HT-29 (cell line): ENCODE measurements around the gene SLC22A23. TPM values are rescaled to one million over a fixed set of nuclear protein-coding genes. Genes with fewer than 3 reads are reported as not detected.

Source experiments
- DNase-seq: peaks from one replicate; pipeline ENCODE4 v3.0.0-alpha.2; 2015; ENCODE audit warnings: low spot score
- total RNA-seq: library from RNA; depleted of rRNA; stranded (reverse); fragments of >200 nt; shearing (Covaris generic); gene quantifications from 2 replicates; pipeline ENCODE4 v1.2.3, GENCODE V29; 2014

The SLC22A23 gene
- total RNA-seq, 1 experiment from 2014 or later = 10.8 TPM

DNA sequence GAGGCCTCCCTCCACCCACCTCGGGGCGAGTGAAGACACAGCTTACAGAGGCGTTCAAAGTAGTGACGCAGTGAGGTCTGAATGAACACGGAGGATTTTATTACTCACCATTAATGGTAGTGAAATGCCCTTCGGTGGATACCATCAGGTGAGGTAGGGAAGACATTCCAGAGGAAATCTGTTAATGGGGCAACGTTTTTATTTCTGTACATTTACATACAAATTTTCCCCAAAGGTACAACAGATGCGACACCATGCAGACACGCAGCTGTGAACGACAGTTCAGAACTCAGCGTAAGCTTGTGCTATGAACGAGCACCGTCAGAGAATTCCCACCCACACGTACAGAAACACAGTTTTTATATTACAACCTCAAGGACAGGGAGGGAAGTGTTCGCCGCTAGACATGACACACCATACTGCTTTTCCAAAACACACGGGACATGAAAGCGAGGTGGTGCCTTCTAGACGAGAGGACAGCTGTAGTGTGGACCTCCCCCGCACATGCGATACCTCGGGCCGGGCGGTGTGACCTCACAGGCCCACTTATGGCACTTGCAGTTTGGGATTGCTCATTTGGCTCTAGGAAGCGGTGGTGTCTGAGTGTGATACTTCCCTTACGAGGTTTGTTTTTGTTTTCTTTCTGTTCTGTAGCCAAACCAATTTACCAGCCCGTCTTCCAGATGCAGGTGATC, 187.4 kb downstream of the SLC22A23 start:
- DNase-seq = no peak

DNA sequence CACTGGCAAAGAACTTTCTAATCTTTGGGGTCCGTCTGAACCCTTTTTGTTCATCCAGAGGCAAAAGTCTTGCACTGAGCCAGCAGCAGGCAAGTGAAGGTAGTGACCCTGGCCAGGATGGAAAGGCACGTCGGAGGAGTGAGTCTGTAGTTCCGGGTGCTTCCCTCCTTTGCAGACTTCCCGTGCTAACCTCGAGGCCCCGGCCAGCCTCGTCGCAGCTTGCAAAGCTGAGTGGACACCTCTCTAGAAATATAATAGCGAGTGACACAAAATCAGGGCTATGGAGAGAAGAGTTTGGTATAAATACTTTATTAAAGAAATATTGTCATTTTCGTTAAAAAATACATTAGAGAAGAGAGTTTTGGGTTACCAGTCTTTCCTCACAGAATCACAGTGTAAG, 188.2 kb downstream of the SLC22A23 start:
- no peak for DNase-seq

DNA sequence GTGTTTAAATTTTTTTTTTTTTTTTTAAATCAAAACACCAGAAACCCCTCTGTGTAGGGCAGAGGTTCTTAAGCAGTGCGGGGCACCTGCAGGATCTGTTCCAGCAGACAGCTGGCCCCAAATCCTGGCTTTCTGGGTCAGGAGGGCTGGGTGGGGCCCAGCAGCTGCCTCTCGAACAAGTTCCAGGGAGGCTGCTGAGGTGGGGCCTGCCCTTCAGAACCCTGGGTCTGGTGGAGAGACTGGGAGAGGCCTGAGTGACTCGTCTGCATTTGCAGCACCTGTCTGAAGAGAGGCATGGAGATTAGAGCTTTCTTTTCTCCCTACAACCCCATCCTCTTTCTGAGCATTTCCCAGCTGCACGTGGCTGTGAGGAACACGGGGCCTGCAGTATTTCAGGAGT, 189.7 kb downstream of the SLC22A23 start:
- no peak for DNase-seq

DNA sequence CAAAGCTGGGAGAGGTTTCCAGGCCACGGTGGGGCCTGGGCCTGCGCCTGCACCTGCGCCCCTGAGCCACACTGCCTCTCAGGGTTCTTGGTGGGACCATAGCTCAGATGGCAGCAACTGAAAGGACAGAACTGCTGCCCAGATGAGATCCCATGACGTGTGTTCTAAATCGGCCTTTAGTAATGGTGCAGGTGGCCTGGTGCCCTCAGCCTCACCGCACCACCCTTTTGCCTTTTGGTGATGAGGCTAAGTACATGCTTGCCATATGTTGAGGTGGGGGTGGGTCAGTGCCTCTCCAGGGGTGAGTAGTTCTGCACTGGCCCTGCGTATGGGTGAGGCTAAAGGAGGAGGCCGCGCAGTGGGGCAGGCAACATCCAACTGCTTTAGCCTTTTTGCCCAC, 190.7 kb downstream of the SLC22A23 start:
- DNase-seq = no peak

DNA sequence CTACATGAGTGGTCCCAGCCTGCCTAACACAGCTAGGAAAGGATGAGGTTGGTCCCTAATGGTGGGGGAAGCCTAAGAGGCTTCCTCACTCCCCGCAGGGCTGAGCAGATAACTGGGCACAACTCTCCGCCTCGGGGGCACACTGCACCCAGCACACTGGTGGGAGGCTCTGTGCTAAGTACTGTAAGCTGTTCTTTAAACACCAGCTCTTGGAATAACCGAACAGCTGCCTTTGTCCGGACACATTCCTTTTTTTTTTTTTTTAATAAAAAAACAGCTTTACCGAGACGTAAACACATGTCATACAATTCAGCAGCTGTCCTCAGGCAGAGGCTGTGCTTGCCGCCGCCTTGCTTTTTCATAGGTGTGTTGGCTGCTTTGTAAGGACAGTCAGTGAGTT, 191.2 kb downstream of the SLC22A23 start:
- no peak for DNase-seq

DNA sequence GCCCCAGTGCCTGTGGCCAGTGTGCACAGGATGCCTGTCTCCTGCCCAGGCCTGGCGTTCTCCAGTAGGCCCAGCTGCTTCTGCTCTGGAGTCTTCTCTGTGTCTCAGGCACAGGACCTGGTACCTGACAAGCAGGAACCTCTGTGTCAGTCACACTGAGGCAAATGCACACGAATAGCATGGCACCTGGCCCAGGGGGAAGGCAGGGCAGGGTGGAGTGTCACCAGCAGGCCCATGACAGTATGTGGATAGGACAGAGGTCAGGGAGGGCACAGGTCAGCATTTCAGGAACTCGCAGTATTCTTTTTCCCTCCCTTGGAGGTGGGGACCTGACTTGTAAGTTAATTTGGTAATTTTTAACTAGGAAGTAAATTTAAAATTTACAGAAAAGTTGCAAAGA, 192.5 kb downstream of the SLC22A23 start:
- no peak for DNase-seq

DNA sequence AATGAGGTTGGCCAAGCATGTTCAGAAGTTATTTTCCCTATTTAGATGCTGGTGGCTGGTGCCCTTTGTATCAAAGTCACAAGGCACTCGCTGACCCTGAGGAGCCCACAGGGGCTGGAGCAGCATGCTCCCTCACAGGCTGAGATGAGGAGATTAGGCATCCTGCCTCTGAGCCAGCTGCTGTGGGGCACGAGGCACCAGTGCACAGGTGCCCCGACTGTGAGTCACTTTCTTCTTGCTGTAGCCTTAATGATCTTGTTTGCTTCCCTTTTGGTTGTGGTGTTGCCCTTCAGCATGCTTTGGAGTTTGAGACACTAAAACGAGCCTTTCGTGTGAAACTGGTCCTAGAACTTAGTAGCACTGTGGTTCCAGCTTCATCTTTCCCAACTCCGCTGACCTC, 193.8 kb downstream of the SLC22A23 start:
- no peak for DNase-seq

DNA sequence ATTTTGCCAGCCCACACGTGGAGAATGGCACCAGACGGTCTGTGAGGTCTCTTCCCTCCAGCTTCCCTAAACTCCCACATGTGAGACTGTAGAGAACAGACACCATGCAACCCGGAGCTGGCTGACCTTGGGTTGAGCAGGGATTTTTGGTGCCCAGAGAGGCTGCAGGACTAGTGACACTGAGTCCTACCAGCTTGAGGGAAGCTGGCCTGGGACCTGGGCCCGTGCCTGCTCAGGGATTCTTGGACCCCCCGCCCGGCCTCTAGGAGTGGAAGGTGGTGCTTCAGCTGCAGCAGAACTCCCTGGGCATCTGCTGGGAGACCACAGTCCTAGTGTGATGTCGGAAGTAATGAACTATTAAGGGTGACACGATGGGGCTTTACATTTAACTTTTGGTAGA, 194.9 kb downstream of the SLC22A23 start:
- DNase-seq = no peak

DNA sequence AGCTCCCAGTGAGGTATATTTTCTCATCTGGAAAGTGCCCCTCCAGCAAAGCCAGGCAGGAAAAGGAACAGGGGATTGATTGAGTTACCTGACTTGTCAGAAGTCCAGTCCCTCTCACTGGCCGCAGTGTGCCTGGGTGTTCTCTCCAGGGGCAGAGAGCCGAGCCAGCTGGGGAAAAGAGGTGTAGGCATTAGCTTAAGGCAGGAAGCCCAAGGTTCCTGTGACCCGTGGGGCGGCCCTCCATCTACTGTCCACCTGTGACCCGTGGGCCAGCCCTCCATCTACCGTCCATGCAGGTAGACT, 195.4 kb downstream of the SLC22A23 start:
- DNase-seq = no peak

DNA sequence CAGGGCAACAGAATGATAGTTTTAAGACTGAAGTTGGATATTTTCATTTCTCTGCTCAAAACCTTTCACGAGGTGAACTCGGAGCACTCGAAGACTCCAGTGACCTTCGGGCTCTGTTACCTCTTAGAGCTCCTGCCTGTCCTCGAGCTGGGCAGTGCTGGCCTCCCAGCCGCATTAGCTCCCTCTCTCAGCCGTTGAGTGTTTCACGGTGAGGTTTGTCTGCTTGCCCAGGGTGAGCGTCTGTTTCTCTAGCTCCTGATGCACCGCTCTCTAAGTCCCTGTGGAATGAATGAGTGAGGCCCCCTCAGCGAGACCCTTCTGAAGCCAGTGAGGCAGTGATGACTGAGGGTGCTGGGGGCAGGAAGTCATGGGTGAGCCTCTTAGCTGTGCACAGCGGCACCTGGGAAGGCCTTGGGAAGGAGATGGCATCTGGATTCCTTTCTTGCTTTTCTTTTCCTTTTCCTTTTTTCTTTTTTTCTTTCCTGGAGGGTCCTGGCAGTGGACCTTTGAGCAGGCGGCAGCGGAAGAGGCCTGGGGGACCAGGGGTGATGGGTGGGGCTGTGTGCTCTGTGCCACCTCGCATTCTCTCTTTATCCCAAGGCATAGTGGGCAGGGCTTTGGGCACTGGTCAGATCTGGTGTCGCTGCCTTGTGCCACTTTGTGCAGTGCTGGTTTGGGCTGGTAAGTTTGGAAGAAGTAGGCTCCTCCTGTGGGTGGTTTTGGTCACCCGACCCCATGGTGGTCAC, 195.9 kb downstream of the SLC22A23 start:
- no peak for DNase-seq

DNA sequence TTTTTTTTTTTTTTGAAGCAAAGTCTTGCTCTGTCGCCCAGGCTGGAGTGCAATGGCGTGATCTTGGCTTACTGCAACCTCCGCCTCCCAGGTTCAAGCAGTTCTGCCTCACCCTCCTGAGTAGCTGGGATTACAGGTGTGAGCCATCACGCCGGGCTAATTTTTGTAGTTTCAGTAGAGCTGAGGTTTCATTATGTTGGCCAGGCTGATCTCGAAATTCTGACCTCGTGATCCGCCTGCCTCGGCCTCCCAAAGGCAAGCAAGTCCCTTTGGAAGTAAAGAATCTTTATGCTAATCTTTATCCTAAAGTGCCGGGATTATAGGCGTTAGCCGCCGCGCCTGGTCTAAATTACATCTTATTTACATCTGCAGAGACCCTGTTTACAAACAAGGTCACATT, 196.6 kb downstream of the SLC22A23 start:
- no peak for DNase-seq

DNA sequence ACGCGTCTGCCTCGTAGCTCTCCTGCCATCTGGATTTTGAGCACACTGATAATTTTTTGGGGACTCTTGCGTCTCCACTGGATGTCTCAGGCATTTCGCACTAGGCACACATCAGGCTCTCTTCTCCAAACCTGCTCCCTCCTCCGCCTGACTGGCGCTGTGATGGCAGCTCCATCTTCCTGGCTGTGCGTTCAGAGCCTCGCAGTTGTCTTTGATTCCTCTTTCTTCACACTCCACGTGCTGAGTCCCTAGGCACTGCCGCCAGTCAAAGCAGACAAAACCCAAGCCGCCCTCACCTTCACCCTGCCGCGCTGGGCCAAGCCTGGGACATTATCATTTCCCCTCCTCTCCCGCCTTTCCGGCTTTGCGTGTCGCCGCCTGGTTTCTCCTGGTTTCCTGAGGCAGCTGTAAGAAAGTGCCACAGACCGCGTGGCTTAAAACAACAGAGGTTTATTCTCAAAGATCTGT, 197.3 kb downstream of the SLC22A23 start:
- DNase-seq = peak; percentile 60

DNA sequence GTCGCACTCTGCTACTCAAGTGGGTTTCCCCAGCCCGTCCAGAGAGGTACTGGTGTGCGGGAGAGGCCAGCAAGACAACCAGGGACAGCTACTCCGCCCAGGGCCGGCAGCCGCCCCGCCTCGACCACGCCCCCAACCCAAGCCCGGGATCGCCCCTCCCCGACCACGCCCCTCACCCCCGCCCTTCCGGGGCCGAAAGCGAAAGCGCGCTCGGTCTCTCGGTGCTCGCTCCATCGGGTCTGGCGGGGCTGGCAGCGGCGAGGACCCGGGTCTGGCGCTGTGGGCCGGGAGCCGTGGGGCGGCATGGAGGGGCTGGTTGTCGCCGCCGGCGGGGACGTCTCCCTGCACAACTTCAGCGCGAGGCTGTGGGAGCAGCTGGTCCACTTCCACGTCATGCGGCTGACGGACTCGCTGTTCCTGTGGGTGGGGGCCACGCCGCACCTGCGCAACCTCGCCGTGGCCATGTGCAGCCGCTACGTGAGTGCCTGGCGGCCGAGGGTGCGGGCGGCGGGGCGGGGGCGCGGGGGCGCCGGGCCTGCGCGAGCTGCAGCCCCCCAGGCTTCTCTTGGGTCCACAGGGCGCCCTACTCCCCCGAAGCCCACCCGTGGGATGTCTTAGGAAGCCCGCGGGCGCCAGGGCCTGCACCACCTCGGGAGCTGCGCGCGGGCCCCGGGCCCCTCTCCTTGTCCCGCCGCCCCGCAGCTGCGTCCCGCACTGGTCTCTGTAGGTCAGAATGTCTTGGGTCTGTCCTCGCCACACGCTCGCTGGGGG, 197.9 kb downstream of the SLC22A23 start, which contains the start of gene PSMG4:
Gene PSMG4 (plus strand): TSS at position 228 of the 771 bp plus-strand sequence. CDS start 76 bp downstream, at position 304.
- peak; percentile 84 for DNase-seq

DNA sequence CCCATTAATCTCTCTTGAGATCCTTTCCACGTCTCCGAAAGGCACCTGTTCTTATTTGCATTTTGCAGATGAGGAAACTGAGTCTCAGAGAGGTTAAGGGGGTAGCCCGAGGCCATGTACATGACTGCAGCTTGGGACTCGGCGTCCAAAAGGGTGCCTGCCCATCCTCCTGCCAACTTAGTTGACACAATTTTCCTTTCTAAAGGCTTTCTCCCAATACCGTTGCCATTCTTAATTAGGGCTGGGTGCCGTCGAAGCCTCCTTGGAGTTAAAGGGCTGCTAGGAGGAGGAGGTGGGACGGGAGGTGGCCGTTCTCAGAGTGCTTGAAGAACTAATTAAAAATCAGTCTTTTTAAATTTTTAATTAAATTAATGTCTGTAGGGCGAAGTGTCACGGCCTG, 198.6 kb downstream of the SLC22A23 start:
- DNase-seq = no peak

DNA sequence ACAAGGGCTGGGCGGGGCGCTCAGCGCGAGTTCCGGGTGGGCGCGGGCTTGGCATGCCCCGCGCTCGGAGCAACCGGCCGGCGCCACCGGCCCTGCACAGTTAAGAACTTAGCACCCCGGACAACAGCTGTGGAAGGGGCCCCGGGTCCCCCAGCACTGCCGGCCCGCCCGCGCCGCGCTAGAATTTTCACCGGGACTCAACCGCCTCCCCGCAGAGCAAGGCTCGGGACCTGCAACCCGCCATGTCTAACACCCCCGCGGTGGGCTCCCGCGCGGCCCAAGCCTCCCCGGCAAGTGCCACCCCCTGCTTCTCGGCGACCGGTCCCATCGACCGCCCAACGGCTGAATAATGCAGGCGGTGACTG, 203.3 kb downstream of the SLC22A23 start:
- DNase-seq = no peak

DNA sequence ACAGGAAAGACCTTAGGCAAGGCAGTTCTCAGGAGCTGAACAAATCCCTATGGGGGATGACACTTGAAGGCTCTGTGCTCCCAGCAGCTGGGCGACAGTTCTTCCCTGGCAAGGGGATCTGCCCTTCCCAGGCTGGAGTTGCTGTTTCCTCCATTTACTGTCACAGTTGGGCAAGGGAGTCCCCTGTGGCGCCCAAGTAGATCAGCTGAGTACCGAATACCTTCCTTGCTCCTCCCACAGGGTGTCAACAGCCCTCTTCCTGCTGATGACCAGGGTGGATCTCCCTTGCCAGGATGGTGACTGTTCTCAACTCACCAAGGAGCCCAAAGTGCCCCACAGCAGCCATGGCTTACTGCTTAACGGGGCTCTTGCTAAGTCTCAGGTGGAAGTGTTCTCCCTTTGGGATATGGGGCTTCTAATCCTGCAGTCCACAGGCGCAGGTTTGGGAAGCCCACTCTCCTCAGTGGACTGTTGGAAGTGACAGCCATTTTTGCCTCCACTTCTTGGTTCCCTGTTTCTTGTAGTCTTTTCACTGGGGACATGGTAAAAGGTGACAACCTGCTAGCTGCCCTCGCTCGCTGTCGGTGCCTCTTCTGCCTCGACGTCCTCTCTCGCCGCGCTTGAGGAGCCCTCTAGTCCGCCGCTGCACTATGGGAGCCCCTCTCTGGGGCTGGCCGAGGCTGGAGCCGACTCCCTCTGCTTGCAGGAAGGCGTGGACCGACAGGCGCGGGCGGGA, 203.8 kb downstream of the SLC22A23 start:
- DNase-seq = no peak

DNA sequence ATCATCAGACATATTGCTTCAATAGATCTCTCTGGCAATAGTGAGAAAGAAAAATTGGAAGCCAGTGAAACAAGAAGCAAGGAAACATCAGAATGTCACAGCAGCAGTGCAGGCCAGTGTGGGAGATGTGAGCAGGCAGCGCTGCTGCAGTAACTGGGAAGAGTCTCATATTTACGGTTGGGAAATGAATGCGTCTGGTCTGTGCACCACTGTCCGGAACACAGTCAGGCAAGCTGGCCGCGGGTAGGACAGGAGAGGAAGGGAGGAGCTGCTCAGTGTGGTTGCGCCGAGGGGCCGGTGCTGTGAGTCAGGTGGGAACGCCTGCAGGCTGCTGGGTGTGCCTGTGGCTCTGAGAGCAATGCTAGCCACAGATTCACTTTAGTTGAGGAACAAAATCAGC, 204.5 kb downstream of the SLC22A23 start:
- DNase-seq = no peak

DNA sequence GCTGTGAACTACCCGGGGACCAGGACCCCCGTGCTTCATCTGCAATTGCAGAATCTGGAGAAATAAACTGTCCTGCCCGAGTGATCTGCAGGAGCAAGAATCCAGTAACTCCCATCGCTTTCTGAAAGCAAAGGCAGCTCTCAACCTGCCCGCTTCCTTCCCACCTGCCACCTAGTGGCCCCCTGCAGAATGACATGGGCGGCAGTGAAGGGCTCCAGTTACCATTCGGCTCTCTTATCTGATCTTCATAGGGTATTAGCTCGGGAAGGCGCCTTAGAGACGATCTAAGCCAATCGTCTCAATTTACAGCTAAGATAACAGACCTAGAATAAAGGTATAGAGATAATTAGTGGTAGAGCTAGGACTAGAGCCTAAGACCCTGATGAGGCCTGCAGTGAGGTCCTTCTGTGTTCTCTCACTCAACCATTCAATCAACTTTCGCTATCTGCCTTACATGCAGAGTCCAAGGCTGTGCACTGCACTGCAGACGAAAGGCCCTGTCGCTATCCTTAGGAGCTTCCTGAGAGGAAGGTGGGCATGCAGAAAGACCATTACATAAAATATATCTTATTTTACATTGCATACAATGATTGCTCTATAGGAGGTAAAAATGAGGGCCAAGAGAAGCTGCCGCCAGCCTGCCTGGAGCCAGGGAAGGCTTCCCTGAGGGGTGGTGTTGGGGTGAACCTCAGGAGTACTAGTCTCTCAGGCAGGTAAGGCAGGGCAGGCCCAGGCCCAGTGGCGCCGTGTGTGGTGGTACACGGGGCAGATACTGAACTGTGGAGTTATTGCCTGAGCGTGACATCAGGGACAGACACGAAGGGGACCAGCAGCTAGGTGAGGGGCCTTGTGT, 205.2 kb downstream of the SLC22A23 start:
- peak; percentile 91 for DNase-seq

DNA sequence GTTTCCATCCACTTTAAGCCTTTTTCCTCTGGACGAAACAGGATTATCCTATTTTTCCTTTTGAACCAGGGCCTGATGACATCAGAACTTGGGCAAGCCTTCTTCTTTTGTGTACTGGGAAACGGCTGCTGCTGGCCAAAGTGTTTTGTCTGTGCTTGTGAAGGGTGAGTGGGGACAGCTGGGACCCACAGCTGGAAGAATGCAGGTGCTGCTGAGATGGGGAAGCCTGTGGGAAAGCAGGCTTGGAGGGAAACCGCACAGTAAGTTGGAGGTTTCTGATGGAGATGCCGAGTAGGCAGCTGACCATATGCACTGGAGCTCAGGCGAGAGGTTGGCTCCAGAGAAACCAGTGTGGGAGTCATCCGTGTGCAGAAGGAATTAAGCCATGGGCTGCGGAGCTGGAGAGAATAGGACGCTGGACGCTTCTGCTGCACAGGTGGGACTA, 206.6 kb downstream of the SLC22A23 start:
- DNase-seq = no peak

DNA sequence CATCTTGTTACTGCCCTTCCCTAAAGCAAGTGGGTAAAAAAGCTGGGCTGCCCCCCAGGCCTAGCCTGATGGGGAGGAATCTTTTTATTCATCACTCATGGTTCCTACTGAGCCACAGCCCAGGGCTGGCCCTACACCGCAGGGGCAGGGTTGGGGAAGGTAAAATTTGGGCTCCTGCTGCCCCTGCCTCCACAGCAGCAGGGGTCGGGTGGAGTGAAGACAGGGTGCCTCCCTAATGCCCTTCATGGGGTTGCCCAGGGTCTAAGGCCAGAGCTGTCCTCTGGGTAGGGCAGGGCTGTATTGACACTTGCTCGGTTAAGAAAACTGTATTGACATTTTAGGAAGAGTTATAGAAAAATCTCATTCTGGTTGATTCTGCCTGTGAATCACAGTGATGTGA, 207.0 kb downstream of the SLC22A23 start:
- DNase-seq = no peak
